ENCODE measurements around the gene GOLGA6L7. TPM values are rescaled to one million over a fixed set of nuclear protein-coding genes. Genes with fewer than 3 reads are reported as not detected.
A peak's percentile ranks its signal among the peaks of the same experiment; 100 is the strongest.

The GOLGA6L7 gene
- total RNA-seq, 1 donor from 2014 or later = not detected

- TF ChIP-seq CTCF (IDR thresholded peaks at IDR 0.05; ENCODE audit: insufficient read depth, low read length, severe bottlenecking) = no peak
- DNase-seq (ENCODE audit: low read depth) (no peak), FAIRE-seq (no peak)
- Histone ChIP-seq H3K27me3 (ENCODE audit: control insufficient read depth, insufficient read depth, low read length) (no peaks in the 10 kb centered on the region), H3K4me3 (ENCODE audit: low read depth, low read length) (no peak overlapping the region), H3K36me3 (ENCODE audit: control insufficient read depth, insufficient read depth, low read length) (no peaks in the 10 kb centered on the region)
These were observed 40.5 kb upstream of the GOLGA6L7 start for GRCh38 chr15:28888900-28889299.

- Histone ChIP-seq H3K27me3 (ENCODE audit: control insufficient read depth, insufficient read depth, low read length) (no peaks in the 10 kb centered on the region), H3K36me3 (ENCODE audit: control insufficient read depth, insufficient read depth, low read length) (no peaks in the 10 kb centered on the region), H3K4me3 (ENCODE audit: low read depth, low read length) (no peak overlapping the region)
- TF ChIP-seq CTCF (IDR thresholded peaks at IDR 0.05; ENCODE audit: insufficient read depth, low read length, severe bottlenecking) = no peak
- DNase-seq (ENCODE audit: low read depth) (no peak), FAIRE-seq (no peak)
These were observed 40.0 kb upstream of the GOLGA6L7 start for GRCh38 chr15:28888302-28888894.

GRCh38 chr15:28887339-28888174 lies 39.1 kb upstream of the GOLGA6L7 start:
- no peaks in the 10 kb centered on the region for H3K27me3 ChIP-seq (ENCODE audit: control insufficient read depth, insufficient read depth, low read length)
- no peak for DNase-seq (ENCODE audit: low read depth)
- H3K36me3 ChIP-seq (ENCODE audit: control insufficient read depth, insufficient read depth, low read length) = no peaks in the 10 kb centered on the region
- TF ChIP-seq CTCF (IDR thresholded peaks at IDR 0.05; ENCODE audit: insufficient read depth, low read length, severe bottlenecking) = no peak
- H3K4me3 ChIP-seq (ENCODE audit: low read depth, low read length) = no peak overlapping the region
- FAIRE-seq = no peak

GRCh38 chr15:28886431-28887338 lies 38.2 kb upstream of the GOLGA6L7 start:
- DNase-seq (ENCODE audit: low read depth) (no peak), FAIRE-seq (no peak)
- peak overlapping the region; percentile 54 for H3K4me3 ChIP-seq (ENCODE audit: low read depth, low read length)

More at GRCh38 chr15:28886431-28887338, 38.2 kb upstream of the GOLGA6L7 start:
- no peaks in the 10 kb centered on the region for H3K27me3 ChIP-seq (ENCODE audit: control insufficient read depth, insufficient read depth, low read length)
- no peak for TF ChIP-seq CTCF (IDR thresholded peaks at IDR 0.05; ENCODE audit: insufficient read depth, low read length, severe bottlenecking)
- no peaks in the 10 kb centered on the region for H3K36me3 ChIP-seq (ENCODE audit: control insufficient read depth, insufficient read depth, low read length)
